Right cardiac atrium (tissue), 5 donors: ENCODE measurements around the gene PIR. TPM values are rescaled to one million over a fixed set of nuclear protein-coding genes. Genes with fewer than 3 reads are reported as not detected.
A peak's percentile ranks its signal among the peaks of the same experiment; 100 is the strongest.

ENCODE experiments used
- ATAC-seq, 2 donors: fragments of 200-7000 bp; cut with Tn5 transposase; one replicate each; pipeline versions ENCODE4 v1.8.0 to v1.9.1; 2020; ENCODE audit warnings: moderate library complexity in 2 of 2, mild to moderate bottlenecking in 1 of 2
- DNase-seq, 3 donors: peaks; one replicate each; pipeline ENCODE4 v3.0.0-alpha.2; 2020
- H3K27ac ChIP-seq: one replicate; pipeline ENCODE4 v1.5.1; 2013; ENCODE audit warnings: mild to moderate bottlenecking, low read length, control low read depth, moderate library complexity
- H3K27me3 ChIP-seq: one replicate; pipeline ENCODE4 v1.6.1; 2013; ENCODE audit not compliant: control insufficient read depth, insufficient read depth
- H3K4me1 ChIP-seq: one replicate; pipeline ENCODE4 v1.6.1; 2013; ENCODE audit warnings: low read length; ENCODE audit not compliant: control insufficient read depth, insufficient read depth
- H3K4me3 ChIP-seq: one replicate; pipeline ENCODE4 v1.5.1; 2013; ENCODE audit warnings: low read length, control low read depth
- H3K9me3 ChIP-seq: one replicate; pipeline ENCODE4 v1.6.1; 2013; ENCODE audit warnings: low read length; ENCODE audit not compliant: control insufficient read depth
- WGBS: extraction: QIAGEN DNeasy Blood & Tissue Kit; methylation state at CpG from one replicate; pipeline ENCODE4 v1.1.7; 2013; 5-methylcytosine and 5-hydroxymethylcytosine counted together
- intact Hi-C, 4 donors: fragments of 100-400 bp; cut with DNase I; formaldehyde crosslinking; loops; one replicate each; pipeline versions ENCODE4 v1.11.0 to v1.14.0; 2022 to 2023
- polyA plus RNA-seq: library from polyadenylated mRNA; stranded (reverse); fragments of 200-250 nt; gene quantifications from one replicate; pipeline ENCODE4 v1.2.3, GENCODE V29; 2013
- total RNA-seq, 4 donors: library from RNA; stranded (reverse); fragmentation: NEBNext Ultra II Directional; extraction: Animal tissue kit (Norgen Biotek cat#: 25700); gene quantifications; one replicate each; pipeline ENCODE4 v1.2.1, GENCODE V29; 2021
- donor health status: healthy with polysubstance abuse.
- donor health status: DM: no; HTN: yes; CAD: no.
- donor health status: DM: no; HTN: no; CAD: no.
- donor health status: DM: no; HTN: yes; CAD: no; lungs with severe emphysema.
- donor health status: DM: yes; HTN: yes; CAD: no.

The PIR gene
- total and polyA plus RNA-seq, 5 donors = 13.4 to 18.7 (median 14.8) TPM

GRCh38 chrX:15418707-15419181, 74.4 kb downstream of the PIR start:
- intact Hi-C loops = no loop called here
- Histone ChIP-seq H3K9me3 (no peaks in the 10 kb centered on the region), H3K27ac (no peak overlapping the region), H3K27me3 (no peaks in the 10 kb centered on the region), H3K4me1 (no peaks in the 10 kb centered on the region), H3K4me3 (no peak overlapping the region)
- ATAC-seq (no peak), DNase-seq (no peak)
- 67% methylated on average over 3 of the region's 3 CpGs for WGBS

- H3K4me1 ChIP-seq = no peaks in the 10 kb centered on the region
- intact Hi-C loops = no loop called here
- DNase-seq = no peak
- H3K27me3 ChIP-seq = no peaks in the 10 kb centered on the region
- H3K4me3 ChIP-seq = no peak overlapping the region
- H3K27ac ChIP-seq = no peak overlapping the region
- no peak for ATAC-seq
- WGBS = 69% methylated on average over 6 of the region's 6 CpGs
- H3K9me3 ChIP-seq = no peaks in the 10 kb centered on the region
These were observed 75.0 kb downstream of the PIR start for GRCh38 chrX:15418041-15418706.

GRCh38 chrX:15416133-15416993, 76.8 kb downstream of the PIR start:
- H3K4me3 ChIP-seq = no peak overlapping the region
- no peak overlapping the region for H3K27ac ChIP-seq
- intact Hi-C loops = no loop called here
- no peak for DNase-seq
- H3K9me3 ChIP-seq = no peaks in the 10 kb centered on the region
- ATAC-seq = no peak
- 87% methylated on average over 10 of the region's 10 CpGs for WGBS
- H3K4me1 ChIP-seq = no peaks in the 10 kb centered on the region
- no peaks in the 10 kb centered on the region for H3K27me3 ChIP-seq

- Histone ChIP-seq H3K4me3 (no peak overlapping the region), H3K27me3 (no peaks in the 10 kb centered on the region), H3K9me3 (no peaks in the 10 kb centered on the region), H3K4me1 (no peaks in the 10 kb centered on the region), H3K27ac (no peak overlapping the region)
- 79% methylated on average over 6 of the region's 6 CpGs for WGBS
- intact Hi-C loops = no loop called here
- DNase-seq (no peak), ATAC-seq (no peak)
These were observed 80.0 kb downstream of the PIR start for GRCh38 chrX:15413101-15413500.

- intact Hi-C loops = no loop called here
- 71% methylated on average over 2 of the region's 2 CpGs for WGBS
- ATAC-seq = no peak
- Histone ChIP-seq H3K4me3 (no peak overlapping the region), H3K27ac (no peak overlapping the region), H3K4me1 (no peaks in the 10 kb centered on the region), H3K27me3 (no peaks in the 10 kb centered on the region), H3K9me3 (no peaks in the 10 kb centered on the region)
- DNase-seq = no peak
These were observed 82.2 kb downstream of the PIR start for GRCh38 chrX:15410947-15411346.

GRCh38 chrX:15410430-15410829, 82.7 kb downstream of the PIR start:
- no peaks in the 10 kb centered on the region for H3K9me3 ChIP-seq
- H3K4me1 ChIP-seq = no peaks in the 10 kb centered on the region
- H3K27me3 ChIP-seq = no peaks in the 10 kb centered on the region
- no peak overlapping the region for H3K27ac ChIP-seq
- DNase-seq (no peak), ATAC-seq (no peak)
- intact Hi-C loops = no loop called here
- H3K4me3 ChIP-seq = no peak overlapping the region

GRCh38 chrX:15405846-15406245, 87.3 kb downstream of the PIR start:
- H3K4me1 ChIP-seq = peaks cover 2% of the 10 kb centered on the region
- no peaks in the 10 kb centered on the region for H3K27me3 ChIP-seq
- H3K4me3 ChIP-seq = no peak overlapping the region
- ATAC-seq (peak in 1 of 2 donors; percentile 50), DNase-seq (peak in 2 of 3 donors; percentile 21 to 54)
- intact Hi-C loops = no loop called here
- peak overlapping the region; percentile 35 for H3K27ac ChIP-seq
- 58% methylated on average over 3 of the region's 3 CpGs for WGBS
- H3K9me3 ChIP-seq = no peaks in the 10 kb centered on the region

- no peak overlapping the region for H3K4me3 ChIP-seq
- intact Hi-C loops = no loop called here
- no peak overlapping the region for H3K27ac ChIP-seq
- peak in 2 of 3 donors; percentile 42 to 44 for DNase-seq
- ATAC-seq = peak; percentile 68 to 84
- WGBS = 34% methylated on average over 7 of the region's 7 CpGs
- peaks cover 2% of the 10 kb centered on the region for H3K4me1 ChIP-seq
- no peaks in the 10 kb centered on the region for H3K27me3 ChIP-seq
- H3K9me3 ChIP-seq = no peaks in the 10 kb centered on the region
These were observed 88.6 kb downstream of the PIR start for GRCh38 chrX:15404401-15405096.

- ATAC-seq (no peak), DNase-seq (no peak)
- H3K4me1 ChIP-seq = peaks cover 2% of the 10 kb centered on the region
- H3K9me3 ChIP-seq = no peaks in the 10 kb centered on the region
- no peak overlapping the region for H3K4me3 ChIP-seq
- H3K27me3 ChIP-seq = no peaks in the 10 kb centered on the region
- 22% methylated on average over 2 of the region's 2 CpGs for WGBS
- H3K27ac ChIP-seq = no peak overlapping the region
- intact Hi-C loops = no loop called here
These were observed 91.8 kb downstream of the PIR start for GRCh38 chrX:15401378-15401777.

- Histone ChIP-seq H3K4me3 (no peak overlapping the region), H3K27me3 (no peaks in the 10 kb centered on the region), H3K9me3 (no peaks in the 10 kb centered on the region), H3K27ac (no peak overlapping the region), H3K4me1 (peaks cover 2% of the 10 kb centered on the region)
- DNase-seq (no peak), ATAC-seq (peak in 1 of 2 donors; percentile 43)
- 61% methylated on average over 3 of the region's 3 CpGs for WGBS
- intact Hi-C loops = no loop called here
These were observed 93.2 kb downstream of the PIR start for GRCh38 chrX:15399962-15400391.

GRCh38 chrX:15398874-15399273, 94.3 kb downstream of the PIR start:
- Histone ChIP-seq H3K4me3 (no peak overlapping the region), H3K27me3 (no peaks in the 10 kb centered on the region), H3K9me3 (no peaks in the 10 kb centered on the region), H3K4me1 (peaks cover 2% of the 10 kb centered on the region), H3K27ac (no peak overlapping the region)
- DNase-seq = no peak
- no peak for ATAC-seq
- intact Hi-C loops = no loop called here
